ENCODE results near the gene ITPKB. TPM values are rescaled to one million over a fixed set of nuclear protein-coding genes. Genes with fewer than 3 reads are reported as not detected.
A peak's percentile ranks its signal among the peaks of the same experiment; 100 is the strongest.
"Not testable (repeated sequence)": the region's sequence is repeated elsewhere in the genome, so short reads cannot be mapped to it uniquely, and the experiment has no call there.

Gene ITPKB
- polyA plus RNA-seq, 4 donors, result 1.8 to 9.6 (median 5.4) TPM

DNA sequence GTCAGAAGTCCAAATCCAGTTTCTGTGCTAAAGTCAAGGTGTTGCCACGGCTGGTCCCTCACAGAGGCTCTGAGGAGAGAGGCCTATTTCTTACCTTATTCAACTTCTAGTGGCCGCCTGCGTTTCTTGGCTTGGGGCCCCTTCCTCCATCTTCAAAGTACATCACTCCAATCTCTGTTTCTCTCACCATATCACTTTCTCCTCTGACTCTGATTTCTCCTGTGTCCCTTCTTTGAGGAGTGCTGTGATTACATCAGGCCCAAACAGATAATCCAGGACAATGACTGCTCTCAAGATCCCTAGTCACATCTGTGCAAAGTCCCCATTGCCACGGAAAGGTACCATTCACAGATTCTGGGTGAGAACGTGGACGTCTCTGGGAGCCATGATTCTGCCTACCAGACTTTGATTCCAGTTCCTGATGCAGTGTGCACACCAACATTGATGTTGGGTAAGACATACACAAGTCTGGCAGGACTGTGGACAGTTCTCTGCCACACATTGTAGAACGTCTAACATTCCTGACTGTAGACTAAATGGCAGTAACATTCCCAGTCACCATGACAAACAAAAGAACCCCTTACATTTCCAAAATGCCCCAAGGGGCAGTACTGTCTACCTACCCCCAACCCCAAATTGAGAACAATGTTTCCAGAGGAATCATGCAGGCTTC is 43.0 kb upstream of the ITPKB start:
- Histone ChIP-seq H3K36me3 (ENCODE audit: control insufficient read depth in 3 of 3, insufficient read depth in 2 of 3, low read depth in 1 of 3, low read length in 3 of 3) (no peaks in the 10 kb centered on the region), H3K4me3 (ENCODE audit: low read depth in 1 of 3, low read length in 3 of 3) (no peak overlapping the region), H3K9me3 (ENCODE audit: control insufficient read depth in 2 of 2, insufficient read depth in 1 of 2, low read depth in 1 of 2, low read length in 1 of 2) (peaks cover 0 to 2% of the 10 kb centered on the region in 2 donors), H3K27me3 (ENCODE audit: control insufficient read depth in 3 of 3, insufficient read depth in 3 of 3, low read length in 3 of 3) (no peaks in the 10 kb centered on the region), H3K27ac (ENCODE audit: low read depth in 1 of 3, low read length in 2 of 3) (no peak overlapping the region), H3K4me1 (ENCODE audit: control insufficient read depth in 3 of 3, insufficient read depth in 2 of 3, low read depth in 1 of 3, low read length in 2 of 3) (peaks cover 0 to 10% (median 0%) of the 10 kb centered on the region in 3 donors)
- 72 to 85% (median 79%) methylated on average over 7 of the region's 7 CpGs for WGBS, 3 donors
- no peak for DNase-seq
- no peak for FAIRE-seq

GRCh38 chr1:226779561-226779960 is 40.5 kb upstream of the ITPKB start:
- DNase-seq, result peak; percentile 81 to 86

GRCh38 chr1:226778657-226779058 is 39.6 kb upstream of the ITPKB start:
- H3K4me1 ChIP-seq (ENCODE audit: control insufficient read depth in 3 of 3, insufficient read depth in 2 of 3, low read depth in 1 of 3, low read length in 2 of 3), result peaks cover 0 to 10% (median 0%) of the 10 kb centered on the region in 3 donors
- no peak for FAIRE-seq
- no peaks in the 10 kb centered on the region for H3K27me3 ChIP-seq (ENCODE audit: control insufficient read depth in 3 of 3, insufficient read depth in 3 of 3, low read length in 3 of 3)
- DNase-seq, result peak in 1 of 2 donors; percentile 51
- no peak overlapping the region for H3K27ac ChIP-seq (ENCODE audit: low read depth in 1 of 3, low read length in 2 of 3)
- H3K4me3 ChIP-seq (ENCODE audit: low read depth in 1 of 3, low read length in 3 of 3), result no peak overlapping the region
- peaks cover 0 to 3% of the 10 kb centered on the region in 2 donors for H3K9me3 ChIP-seq (ENCODE audit: control insufficient read depth in 2 of 2, insufficient read depth in 1 of 2, low read depth in 1 of 2, low read length in 1 of 2)
- 8 to 35% (median 34%) methylated on average over 5 of the region's 5 CpGs for WGBS, 3 donors
- no peaks in the 10 kb centered on the region for H3K36me3 ChIP-seq (ENCODE audit: control insufficient read depth in 3 of 3, insufficient read depth in 2 of 3, low read depth in 1 of 3, low read length in 3 of 3)

More at GRCh38 chr1:226779561-226779960, 40.5 kb upstream of the ITPKB start:
- 21 to 65% (median 46%) methylated on average over 9 to 10 of the region's 10 CpGs for WGBS, 3 donors
- H3K9me3 ChIP-seq (ENCODE audit: control insufficient read depth in 2 of 2, insufficient read depth in 1 of 2, low read depth in 1 of 2, low read length in 1 of 2), result peaks cover 0 to 3% of the 10 kb centered on the region in 2 donors
- no peak overlapping the region for H3K27ac ChIP-seq (ENCODE audit: low read depth in 1 of 3, low read length in 2 of 3)
- no peak overlapping the region for H3K4me3 ChIP-seq (ENCODE audit: low read depth in 1 of 3, low read length in 3 of 3)
- H3K36me3 ChIP-seq (ENCODE audit: control insufficient read depth in 3 of 3, insufficient read depth in 2 of 3, low read depth in 1 of 3, low read length in 3 of 3), result no peaks in the 10 kb centered on the region
- no peaks in the 10 kb centered on the region for H3K27me3 ChIP-seq (ENCODE audit: control insufficient read depth in 3 of 3, insufficient read depth in 3 of 3, low read length in 3 of 3)
- FAIRE-seq, result no peak
- peaks cover 0 to 10% (median 0%) of the 10 kb centered on the region in 3 donors for H3K4me1 ChIP-seq (ENCODE audit: control insufficient read depth in 3 of 3, insufficient read depth in 2 of 3, low read depth in 1 of 3, low read length in 2 of 3)

GRCh38 chr1:226776975-226777374 is 37.9 kb upstream of the ITPKB start:
- Histone ChIP-seq H3K4me3 (ENCODE audit: low read depth in 1 of 3, low read length in 3 of 3) (no peak overlapping the region), H3K27me3 (ENCODE audit: control insufficient read depth in 3 of 3, insufficient read depth in 3 of 3, low read length in 3 of 3) (no peaks in the 10 kb centered on the region), H3K9me3 (ENCODE audit: control insufficient read depth in 2 of 2, insufficient read depth in 1 of 2, low read depth in 1 of 2, low read length in 1 of 2) (peaks cover 0 to 3% of the 10 kb centered on the region in 2 donors), H3K4me1 (ENCODE audit: control insufficient read depth in 3 of 3, insufficient read depth in 2 of 3, low read depth in 1 of 3, low read length in 2 of 3) (peaks cover 0 to 10% (median 0%) of the 10 kb centered on the region in 3 donors), H3K27ac (ENCODE audit: low read depth in 1 of 3, low read length in 2 of 3) (no peak overlapping the region), H3K36me3 (ENCODE audit: control insufficient read depth in 3 of 3, insufficient read depth in 2 of 3, low read depth in 1 of 3, low read length in 3 of 3) (no peaks in the 10 kb centered on the region)
- WGBS, 3 donors, result 96 to 100% (median 97%) methylated on average over 1 of the region's 1 CpG
- DNase-seq, result no peak
- no peak for FAIRE-seq

- Histone ChIP-seq H3K27me3 (ENCODE audit: control insufficient read depth in 3 of 3, insufficient read depth in 3 of 3, low read length in 3 of 3) (no peaks in the 10 kb centered on the region), H3K4me3 (ENCODE audit: low read depth in 1 of 3, low read length in 3 of 3) (no peak overlapping the region), H3K9me3 (ENCODE audit: control insufficient read depth in 2 of 2, insufficient read depth in 1 of 2, low read depth in 1 of 2, low read length in 1 of 2) (peaks cover 0 to 3% of the 10 kb centered on the region in 2 donors), H3K27ac (ENCODE audit: low read depth in 1 of 3, low read length in 2 of 3) (no peak overlapping the region), H3K4me1 (ENCODE audit: control insufficient read depth in 3 of 3, insufficient read depth in 2 of 3, low read depth in 1 of 3, low read length in 2 of 3) (peaks cover 0 to 10% (median 0%) of the 10 kb centered on the region in 3 donors), H3K36me3 (ENCODE audit: control insufficient read depth in 3 of 3, insufficient read depth in 2 of 3, low read depth in 1 of 3, low read length in 3 of 3) (no peaks in the 10 kb centered on the region)
- no peak for FAIRE-seq
- DNase-seq, result no peak
- 94 to 95% (median 94%) methylated on average over 6 of the region's 6 CpGs for WGBS, 3 donors
Observed at GRCh38 chr1:226776066-226776465, 37.0 kb upstream of the ITPKB start.

DNA sequence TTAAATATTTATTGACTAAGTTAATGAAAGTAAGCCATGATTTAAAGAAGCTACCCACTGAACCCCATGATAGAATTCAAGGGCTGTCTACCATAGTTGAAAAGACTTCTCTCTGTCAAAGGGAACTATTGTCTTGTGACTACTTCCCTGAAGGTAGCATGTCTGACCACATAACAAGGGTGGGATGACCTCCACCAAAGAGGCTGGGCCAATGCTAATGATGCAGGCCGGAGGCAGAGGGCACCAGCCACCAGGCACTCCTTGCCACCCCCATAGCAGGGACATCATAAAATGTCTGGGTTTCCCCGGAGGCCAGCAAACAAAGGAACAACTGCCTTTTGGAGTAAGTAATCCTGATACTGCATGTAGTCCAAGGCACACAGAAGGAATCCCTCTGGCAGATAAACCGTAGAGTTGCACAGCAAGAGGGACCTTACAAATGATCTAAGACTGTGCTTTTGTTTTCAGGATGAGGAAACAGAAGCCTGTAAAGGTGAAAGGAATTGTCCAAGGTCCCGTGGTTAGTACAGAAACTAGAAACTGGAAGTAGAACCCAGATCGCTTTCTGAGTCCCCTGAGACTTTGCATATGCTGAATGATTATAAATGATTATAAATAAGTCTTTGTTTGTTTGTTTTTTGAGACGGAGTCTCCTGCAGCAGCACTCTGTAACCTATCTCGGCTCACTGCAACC is 33.5 kb upstream of the ITPKB start:
- Histone ChIP-seq H3K9me3 (ENCODE audit: control insufficient read depth in 2 of 2, insufficient read depth in 1 of 2, low read depth in 1 of 2, low read length in 1 of 2) (peaks cover 0 to 3% of the 10 kb centered on the region in 2 donors), H3K4me3 (ENCODE audit: low read depth in 1 of 3, low read length in 3 of 3) (no peak overlapping the region), H3K27me3 (ENCODE audit: control insufficient read depth in 3 of 3, insufficient read depth in 3 of 3, low read length in 3 of 3) (peaks cover 0 to 5% (median 0%) of the 10 kb centered on the region in 3 donors), H3K4me1 (ENCODE audit: control insufficient read depth in 3 of 3, insufficient read depth in 2 of 3, low read depth in 1 of 3, low read length in 2 of 3) (no peaks in the 10 kb centered on the region), H3K36me3 (ENCODE audit: control insufficient read depth in 3 of 3, insufficient read depth in 2 of 3, low read depth in 1 of 3, low read length in 3 of 3) (no peaks in the 10 kb centered on the region), H3K27ac (ENCODE audit: low read depth in 1 of 3, low read length in 2 of 3) (no peak overlapping the region)
- whole genome bisulfite sequencing, 3 donors, result 67 to 75% (median 70%) methylated on average over 7 of the region's 7 CpGs
- FAIRE-seq, result no peak
- no peak for DNase-seq

DNA sequence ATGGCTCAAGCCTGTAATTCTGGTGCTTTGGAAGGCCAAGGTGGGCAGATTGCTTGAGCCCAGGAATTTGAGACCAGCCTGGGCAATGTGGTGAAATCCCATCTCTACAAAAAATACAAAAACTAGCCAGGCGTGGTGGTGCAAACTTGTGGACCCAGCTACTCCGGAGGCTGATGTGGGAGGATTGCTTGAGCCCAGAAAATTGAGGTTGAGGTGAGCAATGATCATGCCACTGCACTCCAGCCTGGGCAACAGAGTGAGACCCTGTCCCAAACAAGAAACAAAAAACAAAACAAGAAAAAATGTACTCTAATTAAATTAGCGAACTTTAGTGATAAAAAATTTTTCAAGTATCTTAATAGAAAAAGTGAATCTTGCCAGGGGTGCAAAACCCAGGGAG is 28.1 kb upstream of the ITPKB start:
- not testable (repeated sequence) for H3K27ac ChIP-seq (ENCODE audit: low read depth in 1 of 3, low read length in 2 of 3); H3K4me1 ChIP-seq (ENCODE audit: control insufficient read depth in 3 of 3, insufficient read depth in 2 of 3, low read depth in 1 of 3, low read length in 2 of 3); H3K4me3 ChIP-seq (ENCODE audit: low read depth in 1 of 3, low read length in 3 of 3); FAIRE-seq; DNase-seq; H3K9me3 ChIP-seq (ENCODE audit: control insufficient read depth in 2 of 2, insufficient read depth in 1 of 2, low read depth in 1 of 2, low read length in 1 of 2); H3K36me3 ChIP-seq (ENCODE audit: control insufficient read depth in 3 of 3, insufficient read depth in 2 of 3, low read depth in 1 of 3, low read length in 3 of 3)
- 94 to 98% (median 97%) methylated on average over 3 of the region's 3 CpGs for WGBS, 3 donors
- peaks cover 0 to 32% (median 0%) of the 10 kb centered on the region in 3 donors for H3K27me3 ChIP-seq (ENCODE audit: control insufficient read depth in 3 of 3, insufficient read depth in 3 of 3, low read length in 3 of 3)

DNA sequence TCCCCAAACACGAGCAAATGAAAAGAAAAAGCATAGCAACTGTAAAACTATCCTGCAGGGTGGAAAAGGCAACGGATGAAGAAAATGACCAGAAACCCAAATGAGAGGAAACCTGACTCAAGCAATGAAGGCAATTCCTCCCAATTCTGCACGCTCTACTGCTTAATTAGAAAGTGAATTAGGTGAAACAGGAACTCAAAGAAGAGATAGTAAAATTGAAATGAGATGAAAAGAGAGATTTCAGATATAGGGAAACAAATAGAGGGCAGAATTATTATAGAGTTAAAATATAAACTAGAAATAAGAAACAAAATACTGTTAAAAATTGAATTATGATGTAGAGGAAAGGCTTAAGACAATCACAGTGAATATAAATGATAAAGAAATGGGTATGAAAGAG is 27.5 kb upstream of the ITPKB start:
- no peak overlapping the region for H3K4me3 ChIP-seq (ENCODE audit: low read depth in 1 of 3, low read length in 3 of 3)
- H3K36me3 ChIP-seq (ENCODE audit: control insufficient read depth in 3 of 3, insufficient read depth in 2 of 3, low read depth in 1 of 3, low read length in 3 of 3), result no peaks in the 10 kb centered on the region
- H3K9me3 ChIP-seq (ENCODE audit: control insufficient read depth in 2 of 2, insufficient read depth in 1 of 2, low read depth in 1 of 2, low read length in 1 of 2), result no peaks in the 10 kb centered on the region
- FAIRE-seq (no peak), DNase-seq (no peak)
- no peak overlapping the region for H3K27ac ChIP-seq (ENCODE audit: low read depth in 1 of 3, low read length in 2 of 3)
- WGBS, 3 donors, result 86 to 91% (median 88%) methylated on average over 3 of the region's 3 CpGs
- H3K27me3 ChIP-seq (ENCODE audit: control insufficient read depth in 3 of 3, insufficient read depth in 3 of 3, low read length in 3 of 3), result peaks cover 0 to 33% (median 0%) of the 10 kb centered on the region in 3 donors
- H3K4me1 ChIP-seq (ENCODE audit: control insufficient read depth in 3 of 3, insufficient read depth in 2 of 3, low read depth in 1 of 3, low read length in 2 of 3), result no peaks in the 10 kb centered on the region

Measured in small intestine (tissue), 7 donors.